Hematopoietic multipotent progenitor cell treated with erythropoietin and hydrocortisone succinate and interleukin-3 and kit ligand, for 15 days (in vitro differentiated cells): ENCODE measurements around the gene HSF4.

Experiments
- DNase-seq: peaks from one replicate; pipeline ENCODE4 v3.0.0-alpha.2; 2015; ENCODE audit warnings: low spot score

Gene HSF4

DNA sequence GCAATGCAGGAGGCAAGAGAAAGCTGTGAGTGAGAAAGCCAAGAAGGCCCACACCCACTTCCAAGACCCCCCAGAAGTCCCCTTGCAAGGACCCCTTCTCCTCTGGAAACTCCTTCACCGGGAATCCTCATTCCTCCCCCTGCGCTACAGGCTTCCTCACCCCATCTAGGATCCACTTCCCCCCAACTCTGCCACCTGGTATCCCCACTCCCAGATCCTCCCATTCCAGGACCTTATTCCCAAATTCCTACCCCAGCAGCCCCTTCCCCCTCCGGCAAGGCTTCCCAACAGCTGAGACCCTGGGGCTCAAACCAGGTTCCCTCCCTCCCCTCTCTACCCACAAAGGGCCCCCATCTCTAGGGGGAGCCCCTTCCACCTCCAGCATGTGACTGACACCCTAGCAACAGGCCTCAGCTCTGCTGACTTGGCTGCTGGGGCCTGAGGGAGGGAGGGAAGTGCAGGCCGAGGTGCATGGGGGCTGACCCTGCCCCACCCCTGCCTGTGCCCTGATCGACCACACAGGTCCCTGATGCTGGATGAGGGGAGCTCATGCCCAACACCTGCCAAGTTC, 2.1 kb downstream of the HSF4 start:
- no peak for DNase-seq

GRCh38 chr16:67167588-67167987, 3.0 kb downstream of the HSF4 start:
- no peak for DNase-seq

- no peak for DNase-seq
Observed at GRCh38 chr16:67169011-67169451, 4.5 kb downstream of the HSF4 start.

DNA sequence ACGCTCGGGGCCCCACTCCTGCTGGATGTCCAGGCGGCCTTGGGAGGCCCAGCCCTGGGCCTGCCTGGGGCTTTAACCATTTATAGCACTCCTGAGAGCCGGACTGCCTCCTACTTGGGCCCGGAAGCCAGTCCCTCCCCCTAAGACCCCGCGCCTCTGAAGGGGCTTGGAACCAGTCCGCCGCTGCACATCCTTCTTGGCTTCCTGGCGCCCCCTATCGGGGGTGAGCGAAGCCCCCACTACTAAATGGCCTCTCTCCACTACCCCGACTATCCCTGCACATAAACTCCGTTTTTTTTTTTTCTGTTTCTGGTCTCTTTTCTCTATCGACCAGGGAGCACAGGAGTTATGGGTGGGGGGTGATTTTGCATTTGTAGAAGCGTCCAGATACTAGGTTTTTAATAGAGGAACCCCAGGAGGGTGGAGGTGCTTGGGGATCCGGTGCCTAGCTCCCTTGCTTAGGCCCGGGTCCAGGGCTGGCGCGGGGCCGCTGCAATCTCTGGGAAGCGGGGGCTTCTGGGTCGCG, 5.2 kb downstream of the HSF4 start:
- peak; percentile 37 for DNase-seq

- DNase-seq, result peak; percentile 30
Observed at GRCh38 chr16:67170168-67170948, 5.8 kb downstream of the HSF4 start, which contains the start of gene NOL3. Gene NOL3 (plus strand): TSS chr16:67170538.

DNA sequence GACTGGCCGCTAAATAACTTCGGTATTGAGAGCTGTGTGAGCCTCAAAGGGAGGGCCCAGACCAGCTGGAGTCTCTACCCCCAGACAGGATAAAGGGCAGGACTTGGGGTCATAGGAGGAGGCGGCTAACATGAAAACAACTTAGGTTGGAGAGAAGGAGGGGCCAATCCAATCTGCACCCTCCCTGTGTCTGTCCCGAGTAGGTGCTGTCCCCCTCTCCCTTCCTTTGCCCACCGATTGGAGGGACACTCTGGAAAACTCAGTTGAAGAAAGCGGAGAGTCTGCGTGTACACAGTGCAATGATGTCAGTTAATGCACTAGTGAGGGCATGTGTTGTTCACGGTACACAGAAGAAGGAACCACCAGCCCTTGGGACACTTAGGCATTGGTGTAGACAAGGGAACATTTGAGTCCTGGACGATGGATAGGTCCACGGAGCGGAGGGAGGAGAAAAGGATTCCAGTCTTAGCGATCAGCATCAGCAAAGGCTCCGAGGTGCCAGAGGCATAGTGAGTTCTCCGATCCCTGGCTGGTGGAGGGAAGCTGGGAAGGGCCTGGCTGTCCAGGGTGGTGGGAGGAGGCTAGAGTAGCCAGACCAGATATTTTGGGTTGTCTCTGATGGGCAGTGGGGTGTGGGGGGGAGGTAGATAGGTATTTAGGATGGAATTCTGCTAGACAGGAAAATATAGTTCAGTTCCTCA, 6.6 kb downstream of the HSF4 start:
- no peak for DNase-seq

GRCh38 chr16:67173323-67173722, 8.8 kb downstream of the HSF4 start:
- no peak for DNase-seq

DNA sequence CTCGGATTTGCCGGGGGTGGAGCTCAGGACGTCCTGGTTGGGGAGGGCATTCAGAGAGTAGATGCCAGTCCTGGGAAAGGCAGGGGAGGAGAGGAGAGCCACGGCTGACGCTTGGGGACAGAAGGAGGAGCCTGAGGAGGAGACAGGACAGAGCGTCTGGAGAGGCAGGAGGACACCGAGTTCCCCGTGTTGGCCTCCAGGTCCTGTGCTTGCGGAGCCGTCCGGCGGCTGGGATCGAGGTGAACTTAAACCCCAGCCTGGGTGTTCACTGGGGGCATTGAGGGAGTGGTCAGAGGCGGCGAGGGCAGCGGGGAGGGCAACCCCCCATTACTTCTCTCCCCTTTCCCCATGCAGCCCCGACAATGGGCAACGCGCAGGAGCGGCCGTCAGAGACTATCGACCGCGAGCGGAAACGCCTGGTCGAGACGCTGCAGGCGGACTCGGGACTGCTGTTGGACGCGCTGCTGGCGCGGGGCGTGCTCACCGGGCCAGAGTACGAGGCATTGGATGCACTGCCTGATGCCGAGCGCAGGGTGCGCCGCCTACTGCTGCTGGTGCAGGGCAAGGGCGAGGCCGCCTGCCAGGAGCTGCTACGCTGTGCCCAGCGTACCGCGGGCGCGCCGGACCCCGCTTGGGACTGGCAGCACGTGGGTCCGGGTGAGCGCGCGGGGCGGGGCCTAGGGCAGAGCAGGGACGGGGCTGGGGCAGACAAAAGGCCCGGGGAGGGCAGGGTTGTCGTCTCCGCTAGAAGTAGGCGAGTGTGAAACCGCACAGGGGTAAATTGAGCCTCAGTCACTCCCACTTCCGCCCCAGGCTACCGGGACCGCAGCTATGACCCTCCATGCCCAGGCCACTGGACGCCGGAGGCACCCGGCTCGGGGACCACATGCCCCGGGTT, 9.5 kb downstream of the HSF4 start:
- DNase-seq, result peak; percentile 63

DNA sequence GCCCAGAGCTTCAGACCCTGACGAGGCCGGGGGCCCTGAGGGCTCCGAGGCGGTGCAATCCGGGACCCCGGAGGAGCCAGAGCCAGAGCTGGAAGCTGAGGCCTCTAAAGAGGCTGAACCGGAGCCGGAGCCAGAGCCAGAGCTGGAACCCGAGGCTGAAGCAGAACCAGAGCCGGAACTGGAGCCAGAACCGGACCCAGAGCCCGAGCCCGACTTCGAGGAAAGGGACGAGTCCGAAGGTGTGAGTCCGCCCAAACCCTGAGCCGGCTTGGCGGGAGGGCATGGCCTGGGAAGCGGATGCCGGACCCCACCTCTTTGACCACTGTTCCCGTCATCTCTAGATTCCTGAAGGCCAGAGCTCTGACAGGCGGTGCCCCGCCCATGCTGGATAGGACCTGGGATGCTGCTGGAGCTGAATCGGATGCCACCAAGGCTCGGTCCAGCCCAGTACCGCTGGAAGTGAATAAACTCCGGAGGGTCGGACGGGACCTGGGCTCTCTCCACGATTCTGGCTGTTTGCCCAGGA, 10.2 kb downstream of the HSF4 start:
- DNase-seq, result no peak

DNA sequence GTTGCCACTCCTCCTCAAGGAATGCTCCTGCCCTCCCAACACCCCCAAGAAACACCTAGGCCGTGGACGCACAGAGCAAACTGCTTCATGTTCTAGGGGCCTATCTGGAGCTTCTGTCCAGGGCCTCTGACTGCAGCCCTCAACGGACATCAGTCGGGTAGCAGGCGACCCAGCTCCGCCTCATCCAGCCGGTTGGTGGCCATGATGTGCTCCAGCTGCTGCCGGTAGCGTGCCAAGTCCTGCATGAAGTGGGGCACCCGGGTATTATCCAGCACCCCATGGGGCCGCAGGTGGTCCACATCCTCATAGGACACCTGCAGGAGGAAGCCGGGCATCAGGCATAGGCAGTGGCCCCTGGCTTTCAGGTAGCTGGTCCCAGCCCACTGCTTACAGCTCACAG, 12.1 kb downstream of the HSF4 start:
- DNase-seq, result no peak

- DNase-seq, result no peak
Observed at GRCh38 chr16:67177743-67178699, 13.5 kb downstream of the HSF4 start.

DNA sequence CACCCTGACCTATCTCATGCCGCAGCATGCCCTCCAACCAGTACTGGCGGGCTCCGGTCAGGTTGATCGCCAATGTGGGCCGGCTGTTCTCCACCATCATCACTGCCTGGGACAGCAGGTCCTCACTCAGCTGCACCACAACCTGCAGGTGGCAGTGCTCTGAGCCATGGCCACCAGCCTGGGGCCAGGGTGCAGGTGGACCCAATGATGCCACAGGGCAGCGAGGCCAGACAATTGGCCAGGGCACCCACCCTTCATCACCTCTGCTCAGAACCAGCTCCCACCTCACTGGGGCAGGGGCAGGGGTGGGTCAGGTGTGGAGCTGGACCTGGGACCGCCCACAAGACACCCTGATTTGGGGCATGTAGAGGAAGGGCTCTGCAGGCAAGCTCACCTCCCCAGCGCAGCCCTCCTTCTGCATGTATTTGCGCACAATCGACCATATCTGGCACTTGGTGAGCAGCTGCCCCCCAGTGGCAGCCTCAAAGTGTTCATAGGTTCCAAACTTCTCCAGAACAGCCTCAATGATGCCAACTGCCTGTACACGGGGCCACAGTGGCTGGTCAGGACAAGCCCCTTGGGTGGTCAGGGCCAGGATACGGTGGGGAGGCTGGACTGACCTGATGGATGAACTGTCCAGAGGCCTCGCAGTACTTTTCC, 15.0 kb downstream of the HSF4 start:
- no peak for DNase-seq

GRCh38 chr16:67180166-67180565, 15.6 kb downstream of the HSF4 start:
- DNase-seq, result no peak

- no peak for DNase-seq
Observed at GRCh38 chr16:67181346-67181745, 16.8 kb downstream of the HSF4 start.

DNA sequence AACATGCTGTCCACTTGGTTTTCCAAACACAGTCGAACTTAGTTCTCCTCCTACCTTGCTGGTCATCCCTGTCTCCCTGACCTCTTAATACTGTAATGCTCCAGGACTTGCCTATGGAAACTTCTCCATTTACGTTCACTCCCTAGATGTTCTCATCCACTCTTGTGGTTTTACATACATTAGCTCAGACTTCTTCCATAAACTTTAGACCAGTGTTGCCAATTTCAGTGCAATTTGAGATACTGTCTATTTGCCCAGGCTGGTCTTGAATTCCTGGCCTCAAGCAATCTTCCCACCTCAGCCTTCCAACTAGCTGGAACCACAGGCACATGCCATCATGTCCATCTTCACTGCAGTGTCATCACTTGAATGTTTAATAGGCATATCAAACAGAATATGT, 17.7 kb downstream of the HSF4 start:
- no peak for DNase-seq

DNA sequence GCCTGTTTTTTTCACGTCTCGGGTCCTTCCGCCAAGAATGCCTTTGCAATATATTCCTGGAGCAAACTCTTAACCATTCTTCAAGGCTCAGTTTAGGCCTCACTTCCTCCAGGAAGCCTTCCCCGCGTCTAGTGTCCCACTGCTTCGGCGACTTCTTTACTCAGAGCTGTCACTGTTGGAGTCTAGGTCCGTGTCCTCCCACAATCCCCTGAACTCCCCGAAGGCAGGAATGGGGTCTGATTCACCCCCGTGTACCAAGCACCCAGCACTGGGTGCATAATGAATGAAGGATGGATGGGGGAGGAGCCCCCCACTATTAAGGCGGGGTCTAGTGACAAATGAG, 18.7 kb downstream of the HSF4 start:
- DNase-seq, result no peak

DNA sequence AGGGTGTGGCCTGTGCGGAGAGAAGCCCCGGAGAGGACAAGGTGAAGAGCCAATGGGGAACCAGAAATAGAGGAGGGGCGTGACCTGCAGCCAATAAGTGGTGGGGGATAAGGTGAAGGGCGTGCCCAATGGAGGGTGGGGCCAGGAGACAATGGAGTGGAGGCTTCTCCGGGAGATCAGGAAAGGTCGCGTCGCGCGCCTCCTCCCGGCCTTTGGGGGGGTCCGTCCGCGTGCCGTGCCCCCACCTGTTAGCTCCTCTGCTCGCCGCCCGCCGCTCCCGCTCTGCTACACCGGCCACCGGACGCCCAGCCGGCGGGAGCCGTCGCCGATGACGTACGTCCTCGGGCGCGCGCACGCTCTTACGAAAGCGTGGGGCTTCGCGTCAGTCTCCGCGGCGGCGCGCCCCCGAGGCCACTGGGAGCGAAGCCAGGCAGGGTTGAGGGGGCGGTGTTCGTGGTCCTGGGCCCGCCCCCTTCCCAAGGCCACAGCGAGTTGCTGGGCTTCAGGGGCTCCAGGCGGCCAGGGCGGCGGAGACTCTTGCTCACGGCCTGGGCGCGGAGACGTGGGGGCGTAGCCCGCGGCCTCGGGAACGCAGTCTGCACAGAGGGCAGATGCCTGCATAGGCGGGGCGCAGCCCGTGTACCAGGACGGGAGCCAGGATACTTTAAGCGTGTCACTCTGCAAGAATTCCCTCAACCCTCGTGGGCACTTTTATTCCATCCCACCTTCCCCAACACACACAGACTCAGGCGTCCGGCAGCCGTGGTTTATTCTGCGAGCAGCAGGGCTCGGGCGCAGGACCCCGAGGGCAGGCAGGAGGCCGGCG, 19.3 kb downstream of the HSF4 start, which contains the start of gene MATCAP1:
TSS of gene MATCAP1 (minus strand) at position 337 of the 826 bp plus-strand sequence. CDS start 3,353 bp downstream, outside the sequence.
- DNase-seq, result peak; percentile 94

DNA sequence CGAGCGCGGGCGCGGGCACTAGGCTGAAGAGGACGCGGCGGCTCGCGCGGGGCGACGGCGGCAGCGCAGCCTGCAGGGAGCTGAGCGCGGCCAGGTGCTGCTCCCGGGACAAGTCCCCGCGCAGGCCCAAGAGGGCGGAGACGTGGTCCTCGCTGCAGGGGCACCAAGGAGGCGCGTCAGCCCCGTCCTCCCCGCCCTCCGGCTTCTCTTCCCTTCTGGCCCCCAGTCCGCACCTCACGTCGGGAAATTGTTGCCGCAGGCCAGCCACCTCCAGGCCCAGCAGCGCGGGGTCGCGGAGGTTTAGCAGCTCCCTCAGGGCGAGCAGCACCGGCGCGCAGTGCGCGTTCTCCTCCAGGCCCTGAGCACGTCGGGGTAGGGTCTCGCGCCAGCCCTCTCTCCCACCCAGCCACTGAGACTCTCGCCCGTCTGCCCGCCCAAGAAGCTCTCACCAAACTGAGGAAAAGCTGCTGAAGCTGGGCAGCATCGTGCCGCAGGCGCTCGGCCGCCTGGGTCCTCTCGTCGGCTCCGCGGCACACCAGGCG, 20.0 kb downstream of the HSF4 start:
- DNase-seq, result no peak
